GM12801 (cell line): ENCODE results near the gene PLEKHD1.

ENCODE experiments used
- CTCF ChIP-seq: IDR thresholded peaks from one replicate; pipeline ENCODE4 v1.5.1; 2011; ENCODE audit warnings: control low read depth; ENCODE audit not compliant: insufficient read length; ENCODE audit errors: extremely low read depth

PLEKHD1 gene

GRCh38 chr14:69573831-69574262 lies 89.3 kb downstream of the PLEKHD1 start:
- TF ChIP-seq CTCF, result no peak

GRCh38 chr14:69574263-69574953 lies 89.9 kb downstream of the PLEKHD1 start, which contains the start of gene CCDC177:
CCDC177 (minus strand) TSS chr14:69574871; CDS start chr14:69573622, 1,249 bp downstream.
- peak; percentile 25 for TF ChIP-seq CTCF

GRCh38 chr14:69574954-69575295 lies 90.4 kb downstream of the PLEKHD1 start:
- TF ChIP-seq CTCF, result no peak

GRCh38 chr14:69579476-69579875 lies 94.9 kb downstream of the PLEKHD1 start:
- TF ChIP-seq CTCF, result no peak

- TF ChIP-seq CTCF, result no peak
Observed at GRCh38 chr14:69580009-69580577, 95.6 kb downstream of the PLEKHD1 start.
